B cell (primary cell): ENCODE measurements around the gene CTCFL. TPM values are rescaled to one million over a fixed set of nuclear protein-coding genes. Genes with fewer than 3 reads are reported as not detected.

Experiments
- ATAC-seq: fragments of 200-7000 bp; cut with Tn5 transposase; one replicate; pipeline ENCODE4 v1.10.0; 2021; ENCODE audit warnings: low read depth, mild to moderate bottlenecking, moderate number of reproducible peaks, moderate library complexity
- CTCF ChIA-PET: fragments of 350-600 bp; sonication (Branson Sonifier 250); formaldehyde crosslinking; loops from one replicate; lab custom pipeline; 2021; ENCODE audit warnings: antibody characterized with exemption, inconsistent platforms; lab: Charles Lee
- POLR2A ChIA-PET: fragments of 350-600 bp; sonication (Branson Sonifier 250); formaldehyde crosslinking; loops from one replicate; lab custom pipeline; 2021; ENCODE audit warnings: antibody characterized with exemption; lab: Charles Lee
- DNase-seq: peaks from one replicate; pipeline ENCODE4 v3.0.0; 2013
- H2AFZ ChIP-seq: 2 replicates; pipeline ENCODE4 v1.6.1; 2012; ENCODE audit warnings: mild to moderate bottlenecking, low read depth, low read length; ENCODE audit not compliant: insufficient read depth, poor library complexity, severe bottlenecking
- H3K27ac ChIP-seq, 2 donors: 1 replicate in 1 of 2; 2 replicates in 1 of 2; pipeline ENCODE4 v1.5.1; 2012 to 2013; ENCODE audit warnings: low read length in 2 of 2, mild to moderate bottlenecking in 2 of 2, moderate library complexity in 1 of 2
- H3K27me3 ChIP-seq, 4 experiments: fragments of 200-600 bp in 1 of 4; sonication (generic) in 1 of 4; replicated peaks in 1 of 4; 1 replicate in 2 of 4; 2 replicates in 2 of 4; pipeline versions ENCODE4 v1.6.1 to v1.7.0; 2013 to 2016; ENCODE audit warnings: low read length in 3 of 4, mild to moderate bottlenecking in 2 of 4, mixed read lengths in 1 of 4, moderate library complexity in 1 of 4; ENCODE audit not compliant: insufficient read depth in 4 of 4, control insufficient read depth in 3 of 4; ENCODE audit errors: control extremely low read depth in 1 of 4
- H3K36me3 ChIP-seq, 2 experiments: replicated peaks in 1 of 2; 1 replicate in 1 of 2; 2 replicates in 1 of 2; pipeline versions ENCODE4 v1.6.1 to v1.7.1; 2013; ENCODE audit warnings: low read length in 1 of 2; ENCODE audit not compliant: insufficient read depth in 2 of 2, control insufficient read depth in 1 of 2; ENCODE audit errors: control extremely low read depth in 1 of 2, extremely low read depth in 1 of 2
- H3K4me1 ChIP-seq, 2 donors: fragments of 200-600 bp in 1 of 2; sonication (generic) in 1 of 2; 1 replicate in 1 of 2; 2 replicates in 1 of 2; pipeline versions ENCODE4 v1.5.1 to v1.6.1; 2013 to 2017; ENCODE audit warnings: low read length in 2 of 2; ENCODE audit not compliant: control insufficient read depth in 2 of 2, insufficient read depth in 2 of 2
- H3K4me2 ChIP-seq: replicated peaks from 2 replicates; pipeline ENCODE3; 2012; ENCODE audit warnings: mild to moderate bottlenecking, low read depth, low read length; ENCODE audit not compliant: poor library complexity, severe bottlenecking
- H3K4me3 ChIP-seq, 5 experiments: fragments of 200-600 bp in 1 of 5; sonication (generic) in 1 of 5; 1 replicate in 3 of 5; 2 replicates in 2 of 5; pipeline versions ENCODE4 v1.5.1 to v1.7.0; 2011 to 2016; ENCODE audit warnings: low read length in 4 of 5, mild to moderate bottlenecking in 4 of 5, low read depth in 2 of 5, control low read depth in 1 of 5, moderate library complexity in 1 of 5; ENCODE audit not compliant: insufficient read depth in 1 of 5; ENCODE audit errors: control extremely low read depth in 1 of 5, extremely low read depth in 1 of 5
- H3K79me2 ChIP-seq: fragments of 200-600 bp; sonication (generic); one replicate; pipeline ENCODE4 v1.6.0; 2016; ENCODE audit warnings: low read length; ENCODE audit not compliant: control insufficient read depth, insufficient read depth
- H3K9ac ChIP-seq: fragments of 200-600 bp; sonication (generic); 2 replicates; pipeline ENCODE4 v1.6.1; 2017; ENCODE audit warnings: mild to moderate bottlenecking, low read length, moderate library complexity
- H3K9me3 ChIP-seq, 3 donors: one replicate each; pipeline versions ENCODE4 v1.6.1 to v1.7.1; 2013; ENCODE audit warnings: low read length in 2 of 3; ENCODE audit not compliant: control insufficient read depth in 2 of 3, insufficient read depth in 1 of 3; ENCODE audit errors: control extremely low read depth in 1 of 3
- H4K20me1 ChIP-seq: 2 replicates; pipeline ENCODE4 v1.6.0; 2012; ENCODE audit warnings: mild to moderate bottlenecking, low read length; ENCODE audit not compliant: insufficient read depth, control insufficient read depth, poor library complexity, severe bottlenecking
- H3K27ac Mint-ChIP-seq: one replicate; pipeline ENCODE4 v1.8.0; 2021; ENCODE audit warnings: mixed read lengths
- H3K27me3 Mint-ChIP-seq: one replicate; pipeline ENCODE4 v1.8.0; 2021; ENCODE audit warnings: mixed read lengths
- H3K4me1 Mint-ChIP-seq: one replicate; pipeline ENCODE4 v1.8.0; 2021; ENCODE audit warnings: mixed read lengths
- H3K4me3 Mint-ChIP-seq: one replicate; pipeline ENCODE4 v1.8.0; 2021; ENCODE audit warnings: mixed read lengths
- H3K9me3 Mint-ChIP-seq: one replicate; pipeline ENCODE4 v1.8.0; 2022; ENCODE audit warnings: mixed read lengths; ENCODE audit not compliant: insufficient read depth
- EZH2 ChIP-seq: IDR thresholded peaks from 2 replicates; pipeline ENCODE4 v1.6.1; 2012; ENCODE audit warnings: borderline replicate concordance, low read depth, mild to moderate bottlenecking, moderate library complexity, low read length; ENCODE audit not compliant: insufficient read depth, poor library complexity, severe bottlenecking
- WGBS: methylation state at CpG from one replicate; pipeline ENCODE4 v1.1.5; 2013; ENCODE audit warnings: missing lambda C conversion rate; ENCODE audit not compliant: insufficient coverage; 5-methylcytosine and 5-hydroxymethylcytosine counted together
- intact Hi-C: fragments of 100-400 bp; cut with micrococcal nuclease; formaldehyde crosslinking; loops from one replicate; pipeline ENCODE4 v1.10.0; 2022
- polyA plus RNA-seq: library from polyadenylated mRNA; depleted of rRNA; stranded (reverse); fragments of >200 nt; gene quantifications from 2 replicates; pipeline ENCODE4 v1.2.3, GENCODE V29; 2012
- total RNA-seq, 2 donors: library from RNA; stranded (reverse); fragments of 120-200 nt in 1 of 2; gene quantifications; 1 replicate in 1 of 2; 2 replicates in 1 of 2; pipeline versions ENCODE4 v1.2.3 to v1.2.4, GENCODE V29; 2013 to 2022
- TF ChIP-seq, protein P1 (sequence below): fragments of 200-600 bp; IDR thresholded peaks from one replicate; pipeline ENCODE4 v1.8.0; 2022; ENCODE audit warnings: antibody characterized with exemption, mild to moderate bottlenecking

CTCFL gene
- total and polyA plus RNA-seq, 2 donors (not counting 1 experiment from before 2014, with no cell fraction given) = not detected

DNA sequence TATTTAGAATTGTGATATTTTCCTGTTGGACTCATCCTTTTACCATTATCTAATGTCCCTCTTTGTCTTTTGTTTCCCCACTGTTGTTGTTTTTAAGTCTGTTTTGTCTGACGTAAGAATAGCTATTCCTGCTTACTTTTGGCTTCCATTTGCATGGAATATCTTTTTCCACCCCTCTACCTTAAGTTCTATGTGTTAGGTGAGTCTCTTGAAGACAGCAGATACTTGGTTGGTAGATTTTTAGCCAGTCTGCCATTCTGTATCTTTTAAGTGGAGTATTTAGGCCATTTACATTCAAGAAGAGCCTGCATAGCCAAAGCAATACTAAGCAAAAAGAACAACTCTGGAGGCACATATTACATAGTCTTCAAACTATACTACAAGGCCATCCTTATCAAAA lies 39.2 kb downstream of the CTCFL start:
- H4K20me1 ChIP-seq = no peaks in the 10 kb centered on the region
- peaks cover 16 to 29% of the 10 kb centered on the region in 2 donors for H3K4me1 ChIP-seq
- ChIA-PET CTCF (interaction anchor here (1.8 to 2.0 kb wide), 2 partner anchors 13 to 96 kb away, joined by 5 to 6 read pairs; partner anchors contain the start of gene RBM38), POLR2A (interaction anchor here (0.7 kb wide), 1 partner anchor 87 kb away, joined by 3 read pairs; no protein-coding TSS in a partner anchor)
- peaks cover 0 to 11% (median 0%) of the 10 kb centered on the region in 3 donors for H3K9me3 ChIP-seq
- intact Hi-C loops = loop anchor here (10.0 kb wide), 1 partner anchor 219 kb away; no protein-coding TSS in a partner anchor
- no peak overlapping the region for H3K4me2 ChIP-seq
- Mint-ChIP-seq H3K4me3 (no peak overlapping the region), H3K9me3 (peaks cover 8% of the 10 kb centered on the region), H3K27ac (no peak overlapping the region), H3K27me3 (no peaks in the 10 kb centered on the region), H3K4me1 (peaks cover 34% of the 10 kb centered on the region)
- no CpG with 5 or more reads among the region's 1 CpG for WGBS
- DNase-seq = no peak
- no peak overlapping the region for H2AFZ ChIP-seq
- H3K4me3 ChIP-seq = no peak overlapping the region
- TF ChIP-seq, protein P1, sequence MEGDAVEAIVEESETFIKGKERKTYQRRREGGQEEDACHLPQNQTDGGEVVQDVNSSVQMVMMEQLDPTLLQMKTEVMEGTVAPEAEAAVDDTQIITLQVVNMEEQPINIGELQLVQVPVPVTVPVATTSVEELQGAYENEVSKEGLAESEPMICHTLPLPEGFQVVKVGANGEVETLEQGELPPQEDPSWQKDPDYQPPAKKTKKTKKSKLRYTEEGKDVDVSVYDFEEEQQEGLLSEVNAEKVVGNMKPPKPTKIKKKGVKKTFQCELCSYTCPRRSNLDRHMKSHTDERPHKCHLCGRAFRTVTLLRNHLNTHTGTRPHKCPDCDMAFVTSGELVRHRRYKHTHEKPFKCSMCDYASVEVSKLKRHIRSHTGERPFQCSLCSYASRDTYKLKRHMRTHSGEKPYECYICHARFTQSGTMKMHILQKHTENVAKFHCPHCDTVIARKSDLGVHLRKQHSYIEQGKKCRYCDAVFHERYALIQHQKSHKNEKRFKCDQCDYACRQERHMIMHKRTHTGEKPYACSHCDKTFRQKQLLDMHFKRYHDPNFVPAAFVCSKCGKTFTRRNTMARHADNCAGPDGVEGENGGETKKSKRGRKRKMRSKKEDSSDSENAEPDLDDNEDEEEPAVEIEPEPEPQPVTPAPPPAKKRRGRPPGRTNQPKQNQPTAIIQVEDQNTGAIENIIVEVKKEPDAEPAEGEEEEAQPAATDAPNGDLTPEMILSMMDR = no peak
- TF ChIP-seq EZH2 = no peak
- ATAC-seq = no peak
- H3K79me2 ChIP-seq = no peaks in the 10 kb centered on the region
- H3K9ac ChIP-seq = no peak overlapping the region
- no peaks in the 10 kb centered on the region for H3K36me3 ChIP-seq
- H3K27ac ChIP-seq = no peak overlapping the region
- no peaks in the 10 kb centered on the region for H3K27me3 ChIP-seq

DNA sequence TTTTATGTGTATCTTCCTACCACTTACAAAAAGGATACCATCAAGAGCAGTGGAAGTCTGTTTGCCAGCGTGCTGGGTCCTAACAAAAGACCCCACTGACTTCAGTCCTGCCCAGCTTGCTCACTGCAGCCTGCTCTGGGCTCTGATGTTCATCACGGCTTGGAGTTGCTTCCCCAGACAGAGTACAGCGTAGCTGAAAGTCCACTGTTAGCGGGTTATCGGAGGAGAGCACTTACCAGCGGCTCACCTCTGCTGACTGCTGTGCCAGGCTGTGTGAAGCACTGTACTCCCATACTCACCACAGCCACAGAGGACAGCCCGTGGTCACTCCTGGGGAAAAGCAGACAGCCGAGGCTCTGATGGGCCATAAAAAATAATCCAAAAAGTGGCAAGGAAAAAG lies 40.2 kb downstream of the CTCFL start:
- no peaks in the 10 kb centered on the region for H3K79me2 ChIP-seq
- no peak overlapping the region for H3K4me3 ChIP-seq
- intact Hi-C loops = loop anchor here (5.0 to 10.0 kb wide), 2 partner anchors 52 to 220 kb away; no protein-coding TSS in a partner anchor
- no peak overlapping the region for H3K4me2 ChIP-seq
- no peaks in the 10 kb centered on the region for H3K27me3 Mint-ChIP-seq
- no peak for ATAC-seq
- no peak overlapping the region for H2AFZ ChIP-seq
- WGBS = 93% methylated on average over 6 of the region's 8 CpGs
- H4K20me1 ChIP-seq = no peaks in the 10 kb centered on the region
- H3K4me3 Mint-ChIP-seq = no peak overlapping the region
- no peak for TF ChIP-seq EZH2
- TF ChIP-seq, protein P1 = no peak
- no peaks in the 10 kb centered on the region for H3K36me3 ChIP-seq
- H3K4me1 Mint-ChIP-seq = peaks cover 37% of the 10 kb centered on the region
- peaks cover 26 to 39% of the 10 kb centered on the region in 2 donors for H3K4me1 ChIP-seq
- no peak for DNase-seq
- no peaks in the 10 kb centered on the region for H3K27me3 ChIP-seq
- ChIA-PET POLR2A (interaction anchor here (0.7 kb wide), 1 partner anchor 86 kb away, joined by 5 read pairs; no protein-coding TSS in a partner anchor), CTCF (interaction anchor here (1.8 to 2.0 kb wide), 2 partner anchors 12 to 95 kb away, joined by 5 to 6 read pairs; partner anchors contain the start of gene RBM38)
- no peak overlapping the region for H3K27ac Mint-ChIP-seq
- H3K27ac ChIP-seq = no peak overlapping the region
- H3K9me3 Mint-ChIP-seq = peaks cover 8% of the 10 kb centered on the region
- peaks cover 0 to 11% (median 0%) of the 10 kb centered on the region in 3 donors for H3K9me3 ChIP-seq
- no peak overlapping the region for H3K9ac ChIP-seq
